GOT3 (cell line): Measurements from ENCODE around the gene CPNE8.

Source experiments
- DNase-seq: peaks from one replicate; lab custom pipeline; 2025; ENCODE audit warnings: mixed read lengths; lab: John Stamatoyannopoulos, UW

CPNE8 gene

GRCh38 chr12:38633511-38633910 is 271.9 kb downstream of the CPNE8 start:
- no peak for DNase-seq

GRCh38 chr12:38629064-38629463 is 276.3 kb downstream of the CPNE8 start:
- DNase-seq = no peak

DNA sequence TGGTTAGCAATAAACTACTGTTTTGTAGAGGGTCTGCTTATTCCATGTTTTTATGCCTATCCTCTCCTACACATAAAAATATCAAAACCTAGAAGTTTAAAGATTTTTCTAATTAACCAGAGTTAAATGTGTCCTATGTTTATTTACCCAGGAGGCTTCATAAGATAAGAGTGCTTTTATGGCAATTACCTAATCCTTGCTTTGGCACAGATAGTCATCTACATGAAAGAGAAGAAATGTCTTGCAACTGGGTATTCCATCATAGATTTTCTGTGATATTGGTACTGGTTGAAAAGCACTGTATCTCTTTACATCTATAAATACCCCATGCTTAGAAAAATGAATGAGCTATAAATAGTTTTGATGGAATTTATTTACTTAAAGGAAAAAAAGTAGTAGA is 277.1 kb downstream of the CPNE8 start:
- DNase-seq = no peak

- DNase-seq = no peak
Observed at GRCh38 chr12:38625306-38625705, 280.1 kb downstream of the CPNE8 start.

GRCh38 chr12:38614171-38614570 is 291.2 kb downstream of the CPNE8 start:
- DNase-seq = no peak

GRCh38 chr12:38610808-38611350 is 294.5 kb downstream of the CPNE8 start:
- DNase-seq = no peak

DNA sequence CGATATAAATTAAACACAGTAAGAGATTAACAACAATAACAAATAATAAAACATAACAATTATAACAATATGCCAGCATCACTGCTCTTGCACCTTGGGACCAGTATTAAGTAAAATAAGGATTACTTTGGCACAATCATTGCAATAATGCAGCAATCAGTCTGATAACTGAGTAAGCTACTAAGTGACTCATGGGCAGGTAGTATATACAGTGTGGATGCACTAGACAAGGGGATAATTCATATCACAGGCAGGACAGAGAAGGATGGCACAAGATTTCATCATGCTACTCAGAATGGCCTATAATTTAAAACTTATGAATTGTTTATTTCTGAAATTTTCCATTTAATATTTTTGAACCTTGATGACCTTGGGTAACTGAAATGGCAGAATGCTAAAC is 298.1 kb downstream of the CPNE8 start:
- no peak for DNase-seq
